HEK293 (cell line): ENCODE measurements around the gene CFAP99.
"Not testable (repeated sequence)": the region's sequence is repeated elsewhere in the genome, so short reads cannot be mapped to it uniquely, and the experiment has no call there.

Experiments
- CTCF ChIA-PET: fragments of 350-600 bp; formaldehyde crosslinking; extraction: SDS; loops from one replicate; lab custom pipeline; 2021; ENCODE audit warnings: antibody characterized with exemption; lab: Yijun Ruan, JAX
- POLR2A ChIA-PET: fragments of 300-600 bp; formaldehyde crosslinking; extraction: SDS; loops from one replicate; lab custom pipeline; 2020; ENCODE audit warnings: antibody characterized with exemption, inconsistent platforms; lab: Yijun Ruan, JAX
- H3K27ac ChIP-seq: fragments of 200-500 bp; sonication (Bioruptor generic); 2 replicates; pipeline ENCODE4 v1.5.1; 2014; ENCODE audit warnings: low read depth, low read length, control low read depth, inconsistent platforms; ENCODE audit errors: extremely low read depth
- H3K36me3 ChIP-seq, 2 experiments: fragments of 200-500 bp in 1 of 2; sonication (Bioruptor generic) in 1 of 2; 1 replicate in 1 of 2; 2 replicates in 1 of 2; pipeline ENCODE4 v1.5.1; 2014 to 2017; ENCODE audit warnings: inconsistent platforms in 2 of 2, low read length in 2 of 2; ENCODE audit not compliant: control insufficient read depth in 2 of 2, insufficient read depth in 1 of 2
- H3K4me1 ChIP-seq: fragments of 200-500 bp; sonication (Bioruptor generic); 2 replicates; pipeline ENCODE4 v1.5.1; 2014; ENCODE audit warnings: mild to moderate bottlenecking, low read length, inconsistent platforms; ENCODE audit not compliant: control insufficient read depth, insufficient read depth
- H3K4me3 ChIP-seq: 2 replicates; pipeline ENCODE4 v1.5.1; 2011; ENCODE audit warnings: low read depth, mild to moderate bottlenecking, control low read depth, low read length, moderate library complexity
- H3K9me3 ChIP-seq: fragments of 200-500 bp; sonication (Bioruptor generic); 2 replicates; pipeline ENCODE4 v1.5.1; 2014; ENCODE audit warnings: low read depth, low read length, inconsistent platforms; ENCODE audit not compliant: control insufficient read depth, insufficient read depth
- EGR2 ChIP-seq: fragments of 450-650 bp; formaldehyde crosslinking; IDR thresholded peaks from 2 replicates; pipeline ENCODE4 v1.5.1; 2016; ENCODE audit warnings: low read depth, missing biosample characterization, missing genetic modification characterization
- GLIS1 ChIP-seq: fragments of 450-650 bp; formaldehyde crosslinking; IDR thresholded peaks from 2 replicates; pipeline ENCODE4 v1.5.1; 2016; ENCODE audit warnings: missing biosample characterization, missing genetic modification characterization
- INSM2 ChIP-seq: fragments of 450-650 bp; formaldehyde crosslinking; IDR thresholded peaks from 2 replicates; pipeline ENCODE4 v1.5.1; 2016; ENCODE audit warnings: missing biosample characterization, missing genetic modification characterization
- PRDM1 ChIP-seq: fragments of 450-650 bp; formaldehyde crosslinking; IDR thresholded peaks from 2 replicates; pipeline ENCODE4; 2016; ENCODE audit warnings: missing biosample characterization, missing genetic modification characterization
- ZFHX2 ChIP-seq: fragments of 450-650 bp; formaldehyde crosslinking; conservative IDR thresholded peaks from 2 replicates; pipeline ENCODE4 v1.5.1; 2016; ENCODE audit warnings: missing biosample characterization, missing genetic modification characterization
- ZIC2 ChIP-seq: fragments of 450-650 bp; formaldehyde crosslinking; IDR thresholded peaks from 2 replicates; pipeline ENCODE4 v1.5.1; 2016; ENCODE audit warnings: missing biosample characterization, missing genetic modification characterization
- ZNF292 ChIP-seq: fragments of 450-650 bp; formaldehyde crosslinking; IDR thresholded peaks from 2 replicates; pipeline ENCODE4 v1.5.1; 2016; ENCODE audit warnings: low read depth, missing biosample characterization, missing genetic modification characterization, borderline replicate concordance
- ZNF488 ChIP-seq: fragments of 450-650 bp; formaldehyde crosslinking; IDR thresholded peaks from 2 replicates; pipeline ENCODE4 v1.5.1; 2016; ENCODE audit warnings: missing biosample characterization, missing genetic modification characterization
- ZNF510 ChIP-seq: fragments of 450-650 bp; formaldehyde crosslinking; IDR thresholded peaks from 2 replicates; pipeline ENCODE4 v1.5.1; 2018; ENCODE audit warnings: mild to moderate bottlenecking, missing genetic modification characterization, missing biosample characterization; ENCODE audit not compliant: insufficient replicate concordance
- ZNF529 ChIP-seq: fragments of 450-650 bp; formaldehyde crosslinking; IDR thresholded peaks from 2 replicates; pipeline ENCODE4 v1.5.1; 2017; ENCODE audit warnings: missing genetic modification characterization, missing biosample characterization; ENCODE audit not compliant: insufficient replicate concordance
- ZNF580 ChIP-seq: fragments of 450-650 bp; formaldehyde crosslinking; IDR thresholded peaks from 2 replicates; pipeline ENCODE4 v1.5.1; 2016; ENCODE audit warnings: missing biosample characterization, missing genetic modification characterization
- ZNF660 ChIP-seq: fragments of 450-650 bp; IDR thresholded peaks from 2 replicates; pipeline ENCODE4 v1.5.1; 2018; ENCODE audit warnings: missing biosample characterization, mild to moderate bottlenecking, missing genetic modification characterization

Gene CFAP99

GRCh38 chr4:2378401-2378800, 40.4 kb upstream of the CFAP99 start (continued):
- TF ChIP-seq ZNF488 (tag by site-specific recombination) (no peak), PRDM1 (tag by site-specific recombination) (no peak), ZNF510 (no peak), ZNF580 (tag by site-specific recombination) (no peak), ZNF529 (no peak), INSM2 (tag by site-specific recombination) (no peak), ZNF660 (tag by site-specific recombination) (no peak)

- Histone ChIP-seq H3K4me1 (no peaks in the 10 kb centered on the region), H3K27ac (no peak overlapping the region), H3K9me3 (no peaks in the 10 kb centered on the region), H3K4me3 (no peak overlapping the region), H3K36me3 (no peaks in the 10 kb centered on the region)
- CTCF ChIA-PET, result interaction anchor here (0.7 kb wide), 1 partner anchor 351 kb away, joined by 4 read pairs; no protein-coding TSS in a partner anchor
- POLR2A ChIA-PET, result no interaction called here
- TF ChIP-seq GLIS1 (tag by site-specific recombination), result peak; percentile 55
- no peak for TF ChIP-seq ZNF292
- TF ChIP-seq ZIC2 (tag by site-specific recombination), result peak; percentile 50
Measured at GRCh38 chr4:2378898-2379297, 39.9 kb upstream of the CFAP99 start.

- H3K9me3 ChIP-seq, H3K27ac ChIP-seq, POLR2A ChIA-PET, H3K36me3 ChIP-seq, CTCF ChIA-PET, H3K4me3 ChIP-seq, H3K4me1 ChIP-seq: not testable (repeated sequence)
Measured at GRCh38 chr4:2380589-2380988, 38.2 kb upstream of the CFAP99 start.

- H3K4me1 ChIP-seq, H3K36me3 ChIP-seq, POLR2A ChIA-PET, CTCF ChIA-PET, H3K4me3 ChIP-seq, H3K27ac ChIP-seq, H3K9me3 ChIP-seq: not testable (repeated sequence)
Measured at GRCh38 chr4:2382769-2383202, 36.0 kb upstream of the CFAP99 start.

GRCh38 chr4:2383220-2383631, 35.5 kb upstream of the CFAP99 start:
- H3K27ac ChIP-seq, H3K4me1 ChIP-seq, H3K36me3 ChIP-seq, POLR2A ChIA-PET, CTCF ChIA-PET, H3K9me3 ChIP-seq, H3K4me3 ChIP-seq: not testable (repeated sequence)
- 0 out of 2 replicates have a peak, but pooled peaks have one; percentile 26 for TF ChIP-seq EGR2 (tag by site-specific recombination)
- TF ChIP-seq ZFHX2 (tag by site-specific recombination), result 0 out of 2 replicates have a peak, but pooled peaks have one; percentile 27
